OCI-LY7 (cell line): ENCODE data around the gene MAP3K5. TPM values are rescaled to one million over a fixed set of nuclear protein-coding genes. Genes with fewer than 3 reads are reported as not detected.

ENCODE experiments used
- BruUV-seq: library from RNA; stranded (reverse); fragments of 400-500 nt; replicated peaks from 2 replicates; lab custom pipeline; 2021; lab: Mats Ljungman, UMichigan
- CTCF ChIA-PET: fragments of 300-600 bp; sonication (Branson Sonifier 250); formaldehyde crosslinking; loops from one replicate; lab custom pipeline; 2022; ENCODE audit warnings: antibody characterized with exemption; ENCODE audit not compliant: unreplicated experiment; lab: Charles Lee
- POLR2A ChIA-PET: fragments of 300-600 bp; sonication (Branson Sonifier 250); formaldehyde crosslinking; loops from one replicate; lab custom pipeline; 2022; ENCODE audit warnings: antibody characterized with exemption; lab: Charles Lee
- DNase-seq: peaks from one replicate; pipeline ENCODE4 v3.0.0-alpha.2; 2015; ENCODE audit warnings: low spot score
- H2AFZ ChIP-seq: fragments of 200-600 bp; sonication (generic), shearing (Covaris generic); 2 replicates; pipeline ENCODE4 v1.6.1; 2014; ENCODE audit warnings: mild to moderate bottlenecking, antibody characterized with exemption, low read length, moderate library complexity
- H3K27ac ChIP-seq: fragments of 200-600 bp; sonication (generic); 2 replicates; pipeline ENCODE4 v1.5.1; 2014; ENCODE audit warnings: mixed run types, low read depth, mild to moderate bottlenecking, moderate library complexity, low read length, inconsistent platforms; ENCODE audit not compliant: poor library complexity, severe bottlenecking
- H3K36me3 ChIP-seq: fragments of 200-600 bp; sonication (generic); 2 replicates; pipeline ENCODE4 v1.6.1; 2014; ENCODE audit warnings: mild to moderate bottlenecking, antibody characterized with exemption, low read length, moderate library complexity, mixed read lengths; ENCODE audit not compliant: insufficient read depth
- H3K4me1 ChIP-seq: fragments of 200-600 bp; sonication (generic); 2 replicates; pipeline ENCODE4 v1.5.1; 2014; ENCODE audit warnings: mild to moderate bottlenecking, low read length; ENCODE audit not compliant: insufficient read depth, poor library complexity, severe bottlenecking
- H3K4me2 ChIP-seq: fragments of 200-600 bp; sonication (generic); 2 replicates; pipeline ENCODE4 v1.6.1; 2014; ENCODE audit warnings: mild to moderate bottlenecking, low read length
- H3K4me3 ChIP-seq: fragments of 200-600 bp; sonication (generic); 2 replicates; pipeline ENCODE4 v1.5.1; 2014; ENCODE audit warnings: mild to moderate bottlenecking, low read depth, low read length; ENCODE audit not compliant: poor library complexity, severe bottlenecking
- H3K79me2 ChIP-seq: fragments of 200-600 bp; sonication (generic); 2 replicates; pipeline ENCODE4 v1.6.1; 2016; ENCODE audit warnings: low read depth, mild to moderate bottlenecking, low read length, moderate library complexity, mixed read lengths; ENCODE audit not compliant: insufficient read depth
- H3K9me2 ChIP-seq: fragments of 200-600 bp; sonication (generic); 2 replicates; pipeline ENCODE4 v1.6.1; 2016; ENCODE audit warnings: mild to moderate bottlenecking, low read length, mixed read lengths; ENCODE audit not compliant: insufficient read depth
- H3K9me3 ChIP-seq: fragments of 200-600 bp; sonication (generic); 2 replicates; pipeline ENCODE4 v1.6.1; 2014; ENCODE audit warnings: mild to moderate bottlenecking, mixed run types, low read length, mixed read lengths
- H4K20me1 ChIP-seq: fragments of 200-600 bp; sonication (generic); 2 replicates; pipeline ENCODE4 v1.6.1; 2014; ENCODE audit warnings: mild to moderate bottlenecking, antibody characterized with exemption, low read length, moderate library complexity, mixed read lengths; ENCODE audit not compliant: insufficient read depth
- CTCF ChIP-seq: fragments of 200-600 bp; sonication (generic); conservative IDR thresholded peaks from 2 replicates; pipeline ENCODE4 v1.5.1; 2014; ENCODE audit warnings: mild to moderate bottlenecking, antibody characterized with exemption, low read length, moderate library complexity, mixed read lengths
- EZH2phosphoT487 ChIP-seq: fragments of 200-600 bp; sonication (generic); IDR thresholded peaks from 2 replicates; pipeline ENCODE4 v1.6.1; 2018; ENCODE audit warnings: low read depth, borderline replicate concordance, mild to moderate bottlenecking, mixed run types, antibody characterized with exemption, low read length, moderate library complexity, mixed read lengths
- intact Hi-C: fragments of 100-400 bp; cut with micrococcal nuclease; formaldehyde crosslinking; loops from one replicate; pipeline ENCODE4 v1.10.0; 2022; ENCODE audit not compliant: unreplicated experiment
- total RNA-seq, 2 experiments: library from RNA; depleted of rRNA in 1 of 2; stranded (reverse); fragments of >200 nt in 1 of 2; shearing (Covaris generic) in 1 of 2; gene quantifications; 2 replicates each; pipeline ENCODE4 v1.2.3, GENCODE V29; 2014 to 2022

The MAP3K5 gene
- total RNA-seq, 2 experiments from 2014 or later = 13.8 to 16.6 TPM

GRCh38 chr6:136673571-136673970 lies 118.7 kb downstream of the MAP3K5 start:
- POLR2A ChIA-PET = interaction anchor here (0.6 to 0.8 kb wide), 3 partner anchors 8 to 313 kb away, joined by 3 to 5 read pairs (median 3); no protein-coding TSS in a partner anchor
- BruUV-seq = no TSS peak
- no peak for DNase-seq

GRCh38 chr6:136672144-136672543 lies 120.1 kb downstream of the MAP3K5 start:
- Histone ChIP-seq H4K20me1 (no peaks in the 10 kb centered on the region), H3K4me2 (no peak overlapping the region), H3K79me2 (no peaks in the 10 kb centered on the region), H3K9me2 (no peaks in the 10 kb centered on the region), H3K27ac (no peak overlapping the region), H3K4me1 (no peaks in the 10 kb centered on the region), H3K9me3 (no peaks in the 10 kb centered on the region), H3K4me3 (no peak overlapping the region), H3K36me3 (peaks cover 11% of the 10 kb centered on the region; the same call in 1 of the 2 replicates), H2AFZ (no peak overlapping the region)
- intact Hi-C loops = no loop called here
- TF ChIP-seq CTCF = no peak
- no peak for TF ChIP-seq EZH2phosphoT487
- CTCF ChIA-PET = no interaction called here
- DNase-seq = no peak
- POLR2A ChIA-PET = interaction anchor here (1.2 to 1.3 kb wide), 2 partner anchors 13 to 21 kb away, joined by 4 to 5 read pairs; no protein-coding TSS in a partner anchor
- BruUV-seq = no TSS peak

More at GRCh38 chr6:136673571-136673970, 118.7 kb downstream of the MAP3K5 start:
- Histone ChIP-seq H3K9me3 (no peaks in the 10 kb centered on the region), H3K4me2 (no peak overlapping the region), H3K27ac (no peak overlapping the region), H2AFZ (no peak overlapping the region), H3K9me2 (no peaks in the 10 kb centered on the region), H3K4me1 (no peaks in the 10 kb centered on the region), H4K20me1 (no peaks in the 10 kb centered on the region), H3K36me3 (peaks cover 4% of the 10 kb centered on the region; the same call in 1 of the 2 replicates), H3K4me3 (no peak overlapping the region), H3K79me2 (no peaks in the 10 kb centered on the region)
- intact Hi-C loops = no loop called here
- CTCF ChIA-PET = no interaction called here
- TF ChIP-seq CTCF = no peak
- no peak for TF ChIP-seq EZH2phosphoT487

GRCh38 chr6:136669299-136669699 lies 123.0 kb downstream of the MAP3K5 start:
- H3K27ac ChIP-seq = no peak overlapping the region
- intact Hi-C loops = no loop called here
- no peaks in the 10 kb centered on the region for H3K4me1 ChIP-seq
- ChIA-PET POLR2A (interaction anchor here (0.7 to 1.1 kb wide), 2 partner anchors 13 to 34 kb away, joined by 3 read pairs; no protein-coding TSS in a partner anchor), CTCF (no interaction called here)
- H3K79me2 ChIP-seq = no peaks in the 10 kb centered on the region
- H3K9me3 ChIP-seq = no peaks in the 10 kb centered on the region
- no TSS peak for BruUV-seq
- peaks cover 11% of the 10 kb centered on the region; the same call in 1 of the 2 replicates for H3K36me3 ChIP-seq
- H2AFZ ChIP-seq = no peak overlapping the region
- TF ChIP-seq CTCF (no peak), EZH2phosphoT487 (no peak)
- no peaks in the 10 kb centered on the region for H3K9me2 ChIP-seq
- H3K4me3 ChIP-seq = no peak overlapping the region
- H4K20me1 ChIP-seq = no peaks in the 10 kb centered on the region
- DNase-seq = no peak
- no peak overlapping the region for H3K4me2 ChIP-seq
